HG02852 (cell line): ENCODE measurements around the gene BAIAP2.

ENCODE experiments used
- ATAC-seq: cut with Tn5 transposase; IDR thresholded peaks from one replicate; pipeline ENCODE4 v1.9.1; 2021; ENCODE audit warnings: mild to moderate bottlenecking, moderate library complexity; ENCODE audit not compliant: unreplicated experiment

The BAIAP2 gene

GRCh38 chr17:81050645-81051625 lies 16.0 kb downstream of the BAIAP2 start:
- ATAC-seq = no peak

- no peak for ATAC-seq
Observed at GRCh38 chr17:81052199-81052997, 17.4 kb downstream of the BAIAP2 start.

- no peak for ATAC-seq
Observed at GRCh38 chr17:81053041-81053970, 18.4 kb downstream of the BAIAP2 start.

- no peak for ATAC-seq
Observed at GRCh38 chr17:81054308-81054707, 19.4 kb downstream of the BAIAP2 start.

GRCh38 chr17:81054881-81055370 lies 20.0 kb downstream of the BAIAP2 start:
- no peak for ATAC-seq

- ATAC-seq = no peak
Observed at GRCh38 chr17:81056312-81056711, 21.4 kb downstream of the BAIAP2 start.

GRCh38 chr17:81057079-81057730 lies 22.3 kb downstream of the BAIAP2 start:
- no peak for ATAC-seq

GRCh38 chr17:81057777-81058176 lies 22.8 kb downstream of the BAIAP2 start:
- no peak for ATAC-seq

GRCh38 chr17:81058263-81058871 lies 23.4 kb downstream of the BAIAP2 start:
- no peak for ATAC-seq

GRCh38 chr17:81059026-81059425 lies 24.1 kb downstream of the BAIAP2 start:
- no peak for ATAC-seq

- no peak for ATAC-seq
Observed at GRCh38 chr17:81060416-81060815, 25.5 kb downstream of the BAIAP2 start.

GRCh38 chr17:81061027-81061735 lies 26.2 kb downstream of the BAIAP2 start:
- no peak for ATAC-seq

GRCh38 chr17:81062014-81062780 lies 27.2 kb downstream of the BAIAP2 start:
- ATAC-seq = no peak

GRCh38 chr17:81063106-81064093 lies 28.4 kb downstream of the BAIAP2 start:
- ATAC-seq = no peak

- ATAC-seq = no peak
Observed at GRCh38 chr17:81064678-81065475, 29.9 kb downstream of the BAIAP2 start.

GRCh38 chr17:81065500-81065899 lies 30.5 kb downstream of the BAIAP2 start:
- ATAC-seq = no peak
